ENCODE measurements around the gene CHST14. TPM values are rescaled to one million over a fixed set of nuclear protein-coding genes. Genes with fewer than 3 reads are reported as not detected.

CHST14 gene, protein sequence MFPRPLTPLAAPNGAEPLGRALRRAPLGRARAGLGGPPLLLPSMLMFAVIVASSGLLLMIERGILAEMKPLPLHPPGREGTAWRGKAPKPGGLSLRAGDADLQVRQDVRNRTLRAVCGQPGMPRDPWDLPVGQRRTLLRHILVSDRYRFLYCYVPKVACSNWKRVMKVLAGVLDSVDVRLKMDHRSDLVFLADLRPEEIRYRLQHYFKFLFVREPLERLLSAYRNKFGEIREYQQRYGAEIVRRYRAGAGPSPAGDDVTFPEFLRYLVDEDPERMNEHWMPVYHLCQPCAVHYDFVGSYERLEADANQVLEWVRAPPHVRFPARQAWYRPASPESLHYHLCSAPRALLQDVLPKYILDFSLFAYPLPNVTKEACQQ
- polyA plus RNA-seq (0.56 and 0.71 TPM in 2 replicates), polyA minus RNA-seq (1.2 and 1.4 TPM in 2 replicates)

DNA sequence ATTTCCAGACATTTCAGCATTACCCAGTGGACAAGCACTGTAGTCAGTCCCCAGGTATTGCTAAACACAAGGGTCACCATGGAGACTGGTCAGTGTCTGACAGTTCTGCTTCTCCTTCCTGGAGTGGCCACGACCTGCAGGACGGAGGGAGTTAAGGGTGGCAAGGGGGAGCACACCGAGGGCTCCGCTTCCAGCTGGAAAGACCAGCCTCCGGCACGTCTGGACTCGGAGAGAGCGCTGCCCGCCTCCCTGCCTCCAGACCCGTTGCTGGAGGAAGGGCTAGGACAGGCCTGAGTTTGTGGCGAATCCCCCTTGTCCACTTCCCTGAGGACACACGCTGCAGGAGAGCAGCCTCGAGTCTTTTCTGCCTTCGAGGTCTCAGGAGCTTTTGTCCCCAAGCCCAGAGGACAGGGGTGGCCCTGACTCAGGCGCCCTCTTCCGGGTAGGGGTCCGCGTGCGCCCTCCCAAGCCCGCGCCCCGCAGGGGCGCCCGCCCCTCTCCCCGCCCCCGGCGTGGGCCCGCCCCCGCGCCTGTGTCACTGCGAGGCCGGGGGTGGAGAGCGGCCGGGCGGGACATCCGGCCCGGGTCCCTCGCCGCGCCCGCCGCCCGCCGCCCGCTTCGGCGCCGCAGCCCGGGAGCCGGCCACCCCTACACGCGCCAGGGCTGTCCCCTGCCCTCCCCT, at the start of gene CHST14:
Gene CHST14 (plus strand): TSS at position 562 of the 682 bp plus-strand sequence. CDS start 230 bp downstream, outside the sequence.
- H3K27me3 ChIP-seq (ENCODE audit: insufficient read depth, low read depth, low read length), result peaks cover 8% of the 10 kb centered on the region
- no peaks in the 10 kb centered on the region for H3K9me2 ChIP-seq (ENCODE audit: insufficient read depth, low read length)
- no peaks in the 10 kb centered on the region for H4K20me1 ChIP-seq (ENCODE audit: insufficient read depth)
- H2AFZ ChIP-seq (ENCODE audit: low read depth, low read length), result no peak within 1 kb of the TSS
- H3K36me3 ChIP-seq (ENCODE audit: insufficient read depth, low read length), result no peaks in the 10 kb centered on the region
- TF ChIP-seq, protein P1, sequence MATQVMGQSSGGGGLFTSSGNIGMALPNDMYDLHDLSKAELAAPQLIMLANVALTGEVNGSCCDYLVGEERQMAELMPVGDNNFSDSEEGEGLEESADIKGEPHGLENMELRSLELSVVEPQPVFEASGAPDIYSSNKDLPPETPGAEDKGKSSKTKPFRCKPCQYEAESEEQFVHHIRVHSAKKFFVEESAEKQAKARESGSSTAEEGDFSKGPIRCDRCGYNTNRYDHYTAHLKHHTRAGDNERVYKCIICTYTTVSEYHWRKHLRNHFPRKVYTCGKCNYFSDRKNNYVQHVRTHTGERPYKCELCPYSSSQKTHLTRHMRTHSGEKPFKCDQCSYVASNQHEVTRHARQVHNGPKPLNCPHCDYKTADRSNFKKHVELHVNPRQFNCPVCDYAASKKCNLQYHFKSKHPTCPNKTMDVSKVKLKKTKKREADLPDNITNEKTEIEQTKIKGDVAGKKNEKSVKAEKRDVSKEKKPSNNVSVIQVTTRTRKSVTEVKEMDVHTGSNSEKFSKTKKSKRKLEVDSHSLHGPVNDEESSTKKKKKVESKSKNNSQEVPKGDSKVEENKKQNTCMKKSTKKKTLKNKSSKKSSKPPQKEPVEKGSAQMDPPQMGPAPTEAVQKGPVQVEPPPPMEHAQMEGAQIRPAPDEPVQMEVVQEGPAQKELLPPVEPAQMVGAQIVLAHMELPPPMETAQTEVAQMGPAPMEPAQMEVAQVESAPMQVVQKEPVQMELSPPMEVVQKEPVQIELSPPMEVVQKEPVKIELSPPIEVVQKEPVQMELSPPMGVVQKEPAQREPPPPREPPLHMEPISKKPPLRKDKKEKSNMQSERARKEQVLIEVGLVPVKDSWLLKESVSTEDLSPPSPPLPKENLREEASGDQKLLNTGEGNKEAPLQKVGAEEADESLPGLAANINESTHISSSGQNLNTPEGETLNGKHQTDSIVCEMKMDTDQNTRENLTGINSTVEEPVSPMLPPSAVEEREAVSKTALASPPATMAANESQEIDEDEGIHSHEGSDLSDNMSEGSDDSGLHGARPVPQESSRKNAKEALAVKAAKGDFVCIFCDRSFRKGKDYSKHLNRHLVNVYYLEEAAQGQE (IDR thresholded peaks at IDR 0.05; ENCODE audit: borderline replicate concordance), result no peak
- peak; percentile 5 for TF ChIP-seq POLR2AphosphoS5 (IDR thresholded peaks at IDR 0.05)
- TF ChIP-seq EP300 (conservative IDR thresholded peaks at IDR 0.05; ENCODE audit: poor library complexity, severe bottlenecking), result no peak
- TF ChIP-seq SMC3 (conservative IDR thresholded peaks at IDR 0.05; ENCODE audit: poor library complexity), result no peak
- H3K9me3 ChIP-seq (ENCODE audit: low read length), result no peaks in the 10 kb centered on the region
- H3K4me2 ChIP-seq (ENCODE audit: low read length), result no peak within 1 kb of the TSS
- no peaks in the 10 kb centered on the region for H3F3A ChIP-seq (ENCODE audit: insufficient read depth, low read length, poor library complexity, severe bottlenecking)
- no peaks in the 10 kb centered on the region for H3K79me2 ChIP-seq (replicated peaks; ENCODE audit: insufficient read depth, low read length)
- peak within 1 kb of the TSS; percentile 23 for H3K9ac ChIP-seq (ENCODE audit: low read length)
- H3K27ac ChIP-seq (ENCODE audit: low read length), result no peak within 1 kb of the TSS
- H3K4me3 ChIP-seq (ENCODE audit: low read length), result peak within 1 kb of the TSS; percentile 57

DNA sequence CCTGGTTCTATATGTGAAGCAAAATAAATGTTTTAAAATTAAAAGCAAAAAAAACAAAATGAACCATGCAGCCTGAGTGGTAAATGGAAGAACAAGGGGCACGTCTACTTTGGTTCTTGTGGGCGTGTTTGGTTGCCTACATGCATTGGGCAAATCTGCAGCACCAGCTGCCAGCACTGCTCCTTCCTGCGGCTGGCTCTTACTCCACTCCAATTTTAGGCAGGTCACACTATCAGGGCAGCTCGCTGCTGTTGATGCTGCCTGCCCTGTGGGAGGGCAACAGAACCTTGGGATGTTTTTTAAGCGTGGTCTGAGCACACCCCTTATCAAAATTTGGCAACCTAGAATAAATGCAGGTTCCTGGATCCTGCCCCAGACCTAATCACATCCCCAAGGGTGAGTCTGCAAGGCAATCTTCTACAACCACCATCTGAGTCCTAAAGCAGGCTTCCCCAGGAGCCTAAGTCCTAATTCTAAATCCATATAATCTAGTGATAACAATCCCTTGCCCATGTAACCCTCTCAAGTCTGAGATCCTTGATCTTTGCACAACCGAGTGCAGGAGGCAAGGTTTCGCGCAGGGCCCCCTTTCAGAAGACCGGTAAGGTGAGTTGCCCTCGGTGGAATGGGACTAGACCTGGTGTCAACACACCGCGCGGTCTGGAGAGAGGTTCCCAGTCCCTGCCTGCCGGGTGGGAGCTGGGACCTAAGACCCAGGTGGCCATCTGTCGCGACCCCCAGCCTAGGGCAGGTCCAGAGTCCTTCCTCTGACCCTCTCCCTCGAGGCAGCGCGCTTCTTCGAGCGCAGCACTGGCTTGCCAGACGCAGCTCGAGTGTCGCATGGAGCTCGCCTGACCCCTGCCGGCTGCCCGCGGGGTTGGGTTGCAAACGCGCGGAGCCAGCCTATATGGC, 49.3 kb upstream of the CHST14 start:
- TF ChIP-seq RAD21 (conservative IDR thresholded peaks at IDR 0.05) (peak; percentile 93), EP300 (conservative IDR thresholded peaks at IDR 0.05; ENCODE audit: poor library complexity, severe bottlenecking) (no peak), SMC3 (conservative IDR thresholded peaks at IDR 0.05; ENCODE audit: poor library complexity) (peak; percentile 93), EZH2 (IDR thresholded peaks at IDR 0.05; ENCODE audit: borderline replicate concordance, insufficient read depth, low read length, poor library complexity, severe bottlenecking) (no peak), MXI1 (conservative IDR thresholded peaks at IDR 0.05; ENCODE audit: poor library complexity, severe bottlenecking) (no peak)
- TF ChIP-seq, protein P2, sequence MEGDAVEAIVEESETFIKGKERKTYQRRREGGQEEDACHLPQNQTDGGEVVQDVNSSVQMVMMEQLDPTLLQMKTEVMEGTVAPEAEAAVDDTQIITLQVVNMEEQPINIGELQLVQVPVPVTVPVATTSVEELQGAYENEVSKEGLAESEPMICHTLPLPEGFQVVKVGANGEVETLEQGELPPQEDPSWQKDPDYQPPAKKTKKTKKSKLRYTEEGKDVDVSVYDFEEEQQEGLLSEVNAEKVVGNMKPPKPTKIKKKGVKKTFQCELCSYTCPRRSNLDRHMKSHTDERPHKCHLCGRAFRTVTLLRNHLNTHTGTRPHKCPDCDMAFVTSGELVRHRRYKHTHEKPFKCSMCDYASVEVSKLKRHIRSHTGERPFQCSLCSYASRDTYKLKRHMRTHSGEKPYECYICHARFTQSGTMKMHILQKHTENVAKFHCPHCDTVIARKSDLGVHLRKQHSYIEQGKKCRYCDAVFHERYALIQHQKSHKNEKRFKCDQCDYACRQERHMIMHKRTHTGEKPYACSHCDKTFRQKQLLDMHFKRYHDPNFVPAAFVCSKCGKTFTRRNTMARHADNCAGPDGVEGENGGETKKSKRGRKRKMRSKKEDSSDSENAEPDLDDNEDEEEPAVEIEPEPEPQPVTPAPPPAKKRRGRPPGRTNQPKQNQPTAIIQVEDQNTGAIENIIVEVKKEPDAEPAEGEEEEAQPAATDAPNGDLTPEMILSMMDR (IDR thresholded peaks at IDR 0.05; ENCODE audit: poor library complexity, severe bottlenecking), result peak; percentile 91
- TF ChIP-seq, protein P1 (IDR thresholded peaks at IDR 0.05; ENCODE audit: borderline replicate concordance), result no peak
- no peaks in the 10 kb centered on the region for H3K9me3 ChIP-seq (ENCODE audit: low read length)
- H3F3A ChIP-seq (ENCODE audit: insufficient read depth, low read length, poor library complexity, severe bottlenecking), result no peaks in the 10 kb centered on the region
- no peak overlapping the region for H2AFZ ChIP-seq (ENCODE audit: low read depth, low read length)
- no peak overlapping the region for H3K9ac ChIP-seq (ENCODE audit: low read length)
- no peaks in the 10 kb centered on the region for H4K20me1 ChIP-seq (ENCODE audit: insufficient read depth)
- no peak overlapping the region for H3K27ac ChIP-seq (ENCODE audit: low read length)
- no peaks in the 10 kb centered on the region for H3K36me3 ChIP-seq (ENCODE audit: insufficient read depth, low read length)
- H3K27me3 ChIP-seq (ENCODE audit: insufficient read depth, low read depth, low read length), result no peaks in the 10 kb centered on the region
- no peaks in the 10 kb centered on the region for H3K9me2 ChIP-seq (ENCODE audit: insufficient read depth, low read length)
- no peak overlapping the region for H3K4me2 ChIP-seq (ENCODE audit: low read length)
- no peaks in the 10 kb centered on the region for H3K79me2 ChIP-seq (replicated peaks; ENCODE audit: insufficient read depth, low read length)
- peak overlapping the region; percentile 40 for H3K4me3 ChIP-seq (ENCODE audit: low read length)

Measured in neural cell (in vitro differentiated cells).